Activated CD4-positive, alpha-beta T cell treated with anti-CD3 and anti-CD28 coated beads, Interleukin-2, Interleukin-4, amounts not matched to agents 100 ng/mL and 50 ng/mL, durations not matched to agents 16 hours and 8 hours (primary cell): ENCODE results near the gene MEF2C.

ENCODE experiments used
- DNase-seq: peaks from one replicate; pipeline ENCODE4 v3.0.0-alpha.2; 2020; ENCODE audit warnings: low spot score

Gene MEF2C

DNA sequence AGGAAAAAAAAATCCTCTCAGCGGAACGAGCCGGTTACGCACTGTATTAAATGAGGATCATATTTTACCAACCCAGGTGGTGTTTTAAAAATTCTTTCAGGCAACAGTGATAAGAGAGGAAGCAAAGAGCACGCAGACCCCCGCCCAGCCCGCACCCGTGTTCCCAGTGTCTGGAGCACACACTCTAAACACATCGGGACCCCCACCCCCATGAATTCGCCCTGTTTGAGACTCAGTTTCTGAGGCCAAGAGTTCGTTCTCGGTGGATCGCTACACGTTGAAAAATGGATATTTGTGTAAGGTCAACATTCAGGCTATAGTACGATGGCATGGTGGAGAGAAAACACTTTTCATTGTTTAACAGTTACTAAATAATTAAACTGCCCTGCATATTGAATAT, 196.3 kb downstream of the MEF2C start:
- DNase-seq = no peak

DNA sequence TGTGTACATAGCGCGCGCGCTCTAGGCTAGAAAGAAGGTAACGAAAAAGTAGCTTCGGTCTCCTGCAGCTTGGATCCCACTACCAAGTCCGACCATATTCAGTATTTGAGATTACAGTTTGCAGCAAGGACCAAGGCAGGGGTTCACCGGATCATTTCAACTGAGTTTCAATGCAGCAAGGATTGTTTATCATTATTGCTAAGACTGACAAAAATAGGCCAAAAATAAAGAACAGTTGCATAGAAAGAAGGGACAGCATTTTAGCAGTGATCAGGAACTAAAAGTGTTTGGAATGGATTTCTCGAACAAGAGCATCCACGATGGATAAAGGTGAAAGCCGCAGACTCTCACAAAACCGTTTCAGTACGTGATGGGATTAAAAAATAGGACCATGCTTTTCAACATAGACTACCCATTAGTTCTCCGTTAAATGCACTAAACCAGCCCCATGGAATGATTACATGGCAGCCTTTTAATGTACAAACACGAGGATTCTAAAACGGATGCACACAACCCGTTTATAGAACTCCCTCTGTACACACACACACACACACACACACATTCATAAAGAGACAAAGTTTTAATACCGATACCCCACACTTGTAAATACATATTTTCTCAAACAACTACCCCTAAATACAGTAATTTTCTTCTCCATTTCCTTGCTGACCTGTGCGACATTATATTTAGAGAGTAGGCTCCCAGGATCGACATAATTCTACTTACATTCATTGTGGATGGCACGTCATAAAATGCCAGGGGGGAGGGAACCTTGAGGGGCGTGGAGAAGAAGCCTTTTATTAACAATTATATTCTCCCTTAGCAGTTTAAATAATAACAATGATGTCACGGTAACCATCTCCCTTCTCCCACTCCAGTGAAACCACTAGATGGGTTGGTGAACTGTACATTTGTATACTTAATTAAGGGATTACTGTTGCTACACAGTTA, 197.1 kb downstream of the MEF2C start:
- DNase-seq = no peak

GRCh38 chr5:88683506-88684135, 199.4 kb downstream of the MEF2C start:
- no peak for DNase-seq

GRCh38 chr5:88682881-88683361, 200.1 kb downstream of the MEF2C start:
- DNase-seq = no peak

- DNase-seq = no peak
Measured at GRCh38 chr5:88682131-88682530, 200.9 kb downstream of the MEF2C start.

DNA sequence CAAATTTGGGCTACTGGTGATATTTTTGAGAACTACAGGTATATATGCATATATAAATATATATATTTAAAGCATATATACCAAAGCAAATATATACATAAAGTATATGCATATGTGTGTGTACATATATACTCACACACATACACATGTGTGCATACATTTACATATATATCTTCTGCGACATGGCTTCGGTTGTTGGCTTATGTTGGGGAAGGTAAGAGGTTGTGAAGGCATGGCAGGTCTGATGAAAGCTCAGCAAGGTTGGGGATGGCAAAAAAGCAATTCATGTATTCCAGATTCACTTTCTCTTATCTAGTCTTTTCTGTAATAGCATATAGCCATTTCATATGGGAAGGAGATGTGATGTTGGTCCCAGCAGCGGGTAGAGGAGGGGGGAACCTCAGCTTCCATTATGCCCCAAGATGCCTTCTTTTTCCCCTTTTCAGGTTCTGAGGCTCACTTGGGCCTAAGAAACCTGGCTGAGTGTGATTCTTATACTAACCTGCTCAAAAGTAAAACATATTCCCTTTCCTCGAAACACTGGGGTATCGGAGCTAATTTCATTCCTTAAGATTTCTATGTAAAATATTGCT, 201.7 kb downstream of the MEF2C start:
- no peak for DNase-seq

GRCh38 chr5:88680253-88681132, 202.5 kb downstream of the MEF2C start:
- peak; percentile 73 for DNase-seq

DNA sequence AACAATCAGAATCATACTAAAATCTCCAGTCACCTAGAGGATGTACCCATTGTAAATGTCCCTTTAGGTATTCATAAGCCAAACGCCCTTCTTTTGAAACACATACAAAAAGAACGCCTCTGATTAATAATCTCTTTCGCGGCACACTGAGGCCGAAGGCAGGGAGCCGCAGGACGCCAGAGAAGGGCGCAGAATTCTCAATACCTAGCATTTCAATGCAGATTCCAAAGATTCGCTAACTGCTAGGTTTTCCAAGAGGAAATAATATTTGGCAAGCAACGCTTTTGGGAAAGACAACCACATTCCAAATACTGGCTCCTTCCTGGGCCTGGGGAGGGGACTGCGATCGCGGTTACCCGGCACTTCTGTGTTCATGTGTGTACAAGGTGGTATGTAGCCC, 203.3 kb downstream of the MEF2C start:
- DNase-seq = no peak

DNA sequence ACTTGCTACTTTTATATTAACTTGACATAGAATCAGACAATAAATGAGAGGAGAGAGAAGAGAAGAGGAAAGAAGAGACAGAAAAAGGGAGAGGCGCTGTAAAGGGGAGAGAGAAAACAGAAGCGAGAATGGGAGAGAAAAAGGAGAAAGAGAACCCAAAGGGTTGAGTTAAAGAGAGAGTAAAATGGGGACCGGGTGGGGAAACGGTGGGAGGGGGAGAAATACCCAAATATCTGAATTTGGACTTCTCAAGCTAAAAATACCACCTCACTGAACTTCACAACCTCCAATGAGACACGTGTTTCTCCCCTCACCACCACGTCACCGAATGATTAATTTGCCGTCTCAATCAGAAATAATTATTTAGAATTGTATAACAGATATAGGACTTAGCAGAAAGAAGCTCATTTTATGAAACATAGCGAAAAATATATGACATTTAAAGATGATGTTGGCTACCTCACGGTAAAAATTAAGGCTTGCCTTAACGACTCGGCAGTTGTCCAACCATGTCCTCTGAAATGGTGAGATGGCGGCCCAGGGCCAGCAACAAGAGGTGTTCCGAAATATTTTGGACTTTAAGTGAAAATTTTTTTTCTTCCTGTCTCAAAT, 204.1 kb downstream of the MEF2C start:
- DNase-seq = no peak

- DNase-seq = no peak
Measured at GRCh38 chr5:88677943-88678769, 204.8 kb downstream of the MEF2C start.

DNA sequence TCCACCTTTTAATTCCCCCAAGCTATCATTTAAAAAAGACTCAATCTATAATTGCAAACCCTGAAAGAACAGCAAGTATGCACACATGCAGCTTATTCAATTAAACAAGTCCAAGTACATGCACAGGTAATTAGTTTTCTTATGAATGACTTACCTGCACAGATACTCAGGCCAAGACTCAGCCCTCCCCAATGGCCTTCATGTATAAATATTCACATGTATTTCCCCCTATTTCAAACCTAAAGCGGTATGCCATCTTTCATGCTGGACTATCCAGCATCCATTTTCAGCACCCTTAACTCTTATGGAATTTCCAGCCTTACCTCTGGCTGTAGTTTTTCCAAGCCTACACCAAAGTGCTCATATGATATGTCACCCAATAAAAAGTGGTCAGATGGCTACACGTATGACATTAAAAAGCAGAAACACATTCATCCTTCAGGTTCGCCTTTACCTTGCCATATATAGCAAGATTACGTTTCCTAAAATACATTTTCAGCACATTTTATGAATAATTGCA, 205.5 kb downstream of the MEF2C start:
- no peak for DNase-seq

DNA sequence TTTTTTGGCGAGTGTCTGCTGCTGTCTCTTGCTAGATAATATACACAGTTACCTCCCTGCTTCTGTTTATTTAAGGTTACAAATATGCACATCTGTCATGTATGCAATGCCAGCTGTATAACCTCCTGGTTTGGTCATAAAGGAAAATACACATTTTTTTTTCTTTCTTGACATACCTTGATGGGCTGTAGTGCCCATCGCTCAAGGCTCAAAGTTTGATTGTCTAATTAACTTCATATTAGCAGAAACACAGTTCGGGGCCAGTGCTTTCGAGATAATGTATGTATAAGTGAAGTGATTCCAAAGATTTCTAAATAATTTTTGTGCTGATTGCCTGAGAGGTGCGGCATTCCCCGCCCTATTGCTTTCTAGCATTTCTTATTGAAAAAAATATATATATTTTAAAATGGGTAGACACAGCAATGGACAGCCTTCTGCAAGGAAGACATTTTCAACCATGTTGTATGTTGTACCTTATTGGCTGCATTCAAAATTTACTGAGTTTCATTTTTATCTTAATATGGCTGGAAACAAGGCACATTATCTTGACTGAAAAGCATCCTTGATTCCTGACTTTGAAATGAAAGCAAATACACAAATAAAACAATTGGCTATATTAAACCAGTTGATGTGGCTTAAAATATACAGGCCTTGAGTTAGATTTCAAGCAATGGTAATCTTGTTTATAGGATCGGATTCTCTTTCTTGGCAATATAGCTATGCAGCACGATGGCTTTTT, 206.2 kb downstream of the MEF2C start:
- DNase-seq = no peak

DNA sequence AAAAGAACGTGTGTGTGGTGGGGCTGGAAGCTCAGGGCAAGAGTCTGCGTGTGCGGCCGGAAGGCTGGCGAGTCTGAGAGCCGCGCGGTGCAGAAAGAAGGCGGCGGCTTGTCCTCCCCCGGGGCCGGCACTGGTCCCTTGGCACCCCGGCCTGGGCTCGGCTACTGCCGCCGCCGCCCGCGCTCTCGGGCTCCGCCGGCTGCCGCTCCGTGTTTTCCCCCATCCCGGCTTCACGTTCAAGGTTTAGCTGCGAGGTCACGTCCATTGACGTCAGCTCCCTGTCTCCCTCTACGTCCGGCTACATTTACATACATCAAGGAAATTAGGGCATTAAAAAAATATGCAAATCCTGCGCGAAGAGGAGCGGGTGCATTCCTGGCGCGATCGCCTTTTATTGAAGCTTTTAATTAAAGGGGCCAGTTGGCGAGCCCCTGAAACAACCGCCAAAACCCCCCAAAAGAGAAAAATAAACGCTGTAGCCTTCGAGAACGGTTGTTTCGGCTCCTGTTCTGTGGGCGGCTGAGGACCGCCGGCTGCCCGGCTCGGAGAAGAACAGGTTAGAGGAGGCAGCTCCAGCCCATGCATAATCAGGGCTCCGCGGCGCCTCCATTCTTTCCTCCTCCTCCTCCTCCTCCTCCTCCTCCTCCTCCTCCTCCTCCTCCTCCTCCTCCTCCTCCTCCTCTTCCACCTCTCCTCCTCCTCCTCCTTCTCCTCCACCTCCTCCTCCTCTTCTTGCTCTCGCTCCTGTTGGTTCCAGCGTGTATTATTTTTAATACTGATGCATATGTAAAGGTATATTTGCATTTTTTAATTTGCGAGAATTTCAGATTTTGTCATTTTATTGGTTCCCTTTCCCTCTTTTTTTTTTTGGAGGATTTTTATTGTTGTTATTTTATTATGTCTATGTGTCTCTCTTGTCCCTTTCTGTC, 207.0 kb downstream of the MEF2C start:
- DNase-seq = no peak

- no peak for DNase-seq
Measured at GRCh38 chr5:88675168-88675707, 207.7 kb downstream of the MEF2C start.

- DNase-seq = peak; percentile 53
Measured at GRCh38 chr5:88674356-88675167, 208.4 kb downstream of the MEF2C start.

DNA sequence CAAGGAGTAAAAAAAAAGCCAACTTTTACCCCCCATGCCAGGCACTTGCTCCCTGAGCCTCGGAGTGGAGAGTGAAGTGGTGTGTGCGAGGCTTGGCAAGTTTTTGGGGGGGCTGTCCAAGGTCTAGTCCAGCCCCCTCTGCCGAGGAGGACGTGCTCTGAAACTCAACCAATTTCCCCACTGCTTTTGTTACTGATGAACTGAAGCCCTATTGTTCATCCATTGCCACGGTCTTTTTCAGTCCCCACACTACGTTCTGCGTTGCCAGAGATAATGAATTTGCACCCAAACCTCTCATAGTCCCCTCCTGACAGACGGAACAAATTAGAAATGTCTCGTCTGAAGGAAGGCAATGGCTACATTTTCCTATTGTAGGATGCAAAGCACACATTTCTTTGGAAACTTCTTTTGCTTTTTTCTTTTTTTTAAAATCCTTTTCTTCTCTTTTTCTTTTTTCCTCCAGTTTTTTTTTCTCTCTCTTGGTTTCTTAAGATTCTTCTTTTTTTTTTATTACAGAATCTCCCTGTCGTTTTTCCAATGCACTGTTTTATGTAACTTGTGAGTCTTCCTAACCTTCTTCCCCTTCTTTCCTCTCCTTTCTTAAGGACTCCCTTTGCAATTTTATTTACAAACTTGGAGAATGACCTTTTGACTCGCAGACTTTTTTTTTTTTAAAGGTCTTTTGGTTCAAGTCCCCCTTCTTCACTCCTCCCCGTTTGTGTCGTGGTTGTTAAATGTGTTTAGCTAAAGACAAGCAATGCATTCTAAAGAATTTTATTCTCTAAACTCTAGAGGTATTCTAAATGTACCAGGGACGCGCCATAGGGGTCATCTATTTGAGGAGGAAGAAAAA, 209.5 kb downstream of the MEF2C start:
- DNase-seq = no peak
